Measurements from ENCODE around the gene RBM47. TPM values are rescaled to one million over a fixed set of nuclear protein-coding genes. Genes with fewer than 3 reads are reported as not detected.

The RBM47 gene
- total and polyA plus RNA-seq, 2 of the 4 experiments (the other 2 are of a cell fraction) = 0.44 to 1.1 TPM

DNA sequence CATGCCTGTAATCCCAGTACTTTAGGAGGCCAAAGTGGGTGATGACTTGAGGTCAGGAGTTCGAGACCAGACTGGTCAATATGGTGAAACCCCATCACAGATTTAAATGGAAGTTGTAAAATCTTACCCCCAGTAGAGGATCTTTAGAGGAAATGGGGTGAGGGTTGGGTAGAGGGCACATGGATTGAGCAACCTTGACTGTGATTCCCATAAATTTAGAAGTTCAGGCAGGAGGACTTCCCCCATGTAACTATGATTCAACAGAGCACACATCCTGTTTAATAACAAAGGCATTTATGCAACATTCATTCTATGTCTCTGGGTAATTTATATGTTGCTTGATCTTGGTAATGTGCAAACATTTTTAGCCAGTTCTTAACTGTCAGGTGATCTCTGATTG is 143.1 kb downstream of the RBM47 start:
- POLR2A ChIA-PET (ENCODE audit: unreplicated experiment) = interaction anchor here (0.6 kb wide), 1 partner anchor 772 kb away, joined by 3 read pairs; no protein-coding TSS in a partner anchor
- in situ Hi-C loops (cut with MboI; ENCODE audit: low sequenced_read_pairs) = no loop called here
- CTCF ChIA-PET = no interaction called here

More for the DNA sequence above, 143.1 kb downstream of the RBM47 start:
- 0 out of 2 replicates have a peak overlapping the region, but pooled peaks have one; percentile 15 for H2AK5ac ChIP-seq (ENCODE audit: low read depth, low read length)
- no peak overlapping the region for H4K91ac ChIP-seq (ENCODE audit: insufficient read depth, low read depth, low read length)
- no peak overlapping the region for H3K27ac ChIP-seq (ENCODE audit: insufficient read depth, low read length)
- no peak overlapping the region for H2AK9ac ChIP-seq (replicated peaks; ENCODE audit: low read depth, low read length, poor library complexity)
- no peak overlapping the region for H3K9ac ChIP-seq (ENCODE audit: low read depth, low read length)
- H3K27me3 ChIP-seq (ENCODE audit: control insufficient read depth, insufficient read depth, low read length) = no peaks in the 10 kb centered on the region
- no peaks in the 10 kb centered on the region for H3K79me1 ChIP-seq (ENCODE audit: low read depth in 1 of 2, low read length in 2 of 2)
- H2BK15ac ChIP-seq (ENCODE audit: low read depth, low read length) = no peak overlapping the region
- H3K36me3 ChIP-seq (ENCODE audit: control insufficient read depth, insufficient read depth, low read length) = no peaks in the 10 kb centered on the region
- 0 out of 2 replicates have a peak overlapping the region, but pooled peaks have one; percentile 23 for H4K5ac ChIP-seq (ENCODE audit: low read depth, low read length)
- no peak overlapping the region for H3K18ac ChIP-seq (ENCODE audit: low read depth, low read length)
- no peak overlapping the region for H2BK20ac ChIP-seq (ENCODE audit: low read depth, low read length)
- H3K4me1 ChIP-seq (ENCODE audit: control insufficient read depth, insufficient read depth, low read length) = peaks cover 7% of the 10 kb centered on the region; the same call in 1 of the 2 replicates
- intact Hi-C loops (cut with micrococcal nuclease) = no loop called here
- WGBS, 2 experiments (ENCODE audit: extremely low coverage in 2 of 2, insufficient read length in 1 of 2) = no CpG with 5 or more reads among the region's 1 CpG
- no peak overlapping the region for H3K4me3 ChIP-seq (ENCODE audit: insufficient read depth, low read depth, low read length)
- TF ChIP-seq FOS (IDR thresholded peaks at IDR 0.05; ENCODE audit: low read depth, low read length) (peak; percentile 5; the same call in 1 of the 2 replicates), CHD1 (IDR thresholded peaks at IDR 0.05; ENCODE audit: low read depth, low read length) (no peak), CEBPB (IDR thresholded peaks at IDR 0.05; ENCODE audit: low read depth, low read length) (peak; percentile 75)
- BruUV-seq (replicated peaks) = no TSS peak
- DNase-seq = peak; percentile 58
- H2BK120ac ChIP-seq (ENCODE audit: low read depth, low read length) = no peak overlapping the region
- peak; percentile 66 for ATAC-seq (ENCODE audit: low read depth)
- H4K20me1 ChIP-seq (ENCODE audit: insufficient read depth, low read length) = no peaks in the 10 kb centered on the region
- H4K8ac ChIP-seq (ENCODE audit: low read depth in 2 of 2, low read length in 2 of 2) = no peak overlapping the region; a peak in 1 of 4 replicates
- H3K14ac ChIP-seq (replicated peaks; ENCODE audit: low read depth, low read length) = no peak overlapping the region
- H2AFZ ChIP-seq (replicated peaks; ENCODE audit: low read length, poor library complexity) = no peak overlapping the region
- H3K23ac ChIP-seq (ENCODE audit: low read depth, low read length) = no peak overlapping the region
- H3K56ac ChIP-seq (ENCODE audit: extremely low read depth, insufficient read depth, low read length) = no peak overlapping the region
- dilution Hi-C loops (cut with HindIII; ENCODE audit: low sequenced_read_pairs, unreplicated experiment) = no loop called here
- peaks cover under 1% of the 10 kb centered on the region for H3K9me1 ChIP-seq (ENCODE audit: insufficient read depth, low read length)
- peak overlapping the region; percentile 35 for H2BK5ac ChIP-seq (ENCODE audit: low read depth, low read length, poor library complexity, severe bottlenecking)
- no peak overlapping the region for H3K4ac ChIP-seq (ENCODE audit: low read depth, low read length)
- H3K9me3 ChIP-seq (ENCODE audit: control insufficient read depth, insufficient read depth, low read length) = no peaks in the 10 kb centered on the region
- H3K4me2 ChIP-seq (ENCODE audit: low read depth, low read length) = no peak overlapping the region
